ENCODE measurements around the gene LRRC75B. TPM values are rescaled to one million over a fixed set of nuclear protein-coding genes. Genes with fewer than 3 reads are reported as not detected.

Gene LRRC75B
- total and polyA plus RNA-seq, 2 of the 13 experiments (the other 11 are each of a cell fraction or from before 2014, with no cell fraction given), result 11.8 to 34.8 TPM

DNA sequence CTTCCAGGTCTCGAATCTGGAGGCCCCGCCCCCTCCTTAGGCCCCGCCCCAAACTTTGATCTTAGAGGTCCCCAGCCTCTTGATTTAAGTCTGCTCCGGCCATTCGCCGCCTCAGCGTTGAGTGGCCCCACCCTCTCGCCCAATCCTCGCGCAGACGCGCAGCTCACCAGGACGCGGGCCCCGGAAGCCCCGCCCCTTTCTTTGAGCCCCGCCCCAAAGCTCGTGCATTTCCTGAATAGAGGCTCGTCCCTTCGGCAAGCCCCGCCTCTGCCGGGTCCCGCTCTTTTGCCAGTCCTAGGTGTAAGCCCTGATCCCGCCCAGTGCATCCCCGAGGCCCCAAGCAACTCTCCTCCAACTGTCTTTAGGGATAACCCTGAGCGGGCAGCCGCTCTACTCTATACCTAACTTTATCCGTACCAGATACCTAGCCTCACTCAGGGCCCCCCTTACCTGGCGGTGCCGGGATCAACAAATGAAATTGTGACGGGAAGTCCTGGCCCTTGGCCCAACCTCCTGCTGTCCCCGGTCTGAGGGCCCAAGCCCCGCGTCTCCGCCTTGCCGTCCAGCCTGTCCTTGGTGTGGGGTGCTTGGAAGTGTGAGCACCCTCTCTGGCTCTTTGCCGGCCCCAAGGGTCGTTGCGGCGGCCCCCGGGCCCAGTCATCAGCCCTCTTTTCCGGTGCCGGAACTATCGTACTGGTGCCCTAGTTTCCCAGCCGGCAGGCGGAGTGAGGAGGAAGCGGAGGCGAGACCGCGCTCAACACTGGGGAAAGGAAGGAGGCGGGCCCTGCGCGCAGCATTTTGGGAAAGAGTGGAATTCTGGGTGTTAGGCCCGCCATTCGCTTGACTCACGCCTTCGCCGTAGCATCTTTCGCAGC lies 37.5 kb downstream of the LRRC75B start, which contains the start of gene SNRPD3 (continued):
- TF ChIP-seq ZBED4 (CRISPR knock-in tag; IDR thresholded peaks at IDR 0.05; ENCODE audit: borderline replicate concordance), result peak; percentile 89
- peak; percentile 62; the same call in 1 of the 2 replicates for TF ChIP-seq GTF2F1 (IDR thresholded peaks at IDR 0.05; ENCODE audit: low read length)
- TF ChIP-seq NFIC (IDR thresholded peaks at IDR 0.05; ENCODE audit: low read length), result no peak
- TF ChIP-seq CAMTA2 (CRISPR knock-in tag; IDR thresholded peaks at IDR 0.05; ENCODE audit: borderline replicate concordance), result peak; percentile 62; the same call in 1 of the 2 replicates
- TF ChIP-seq ZNF660 (CRISPR knock-in tag; IDR thresholded peaks at IDR 0.05; ENCODE audit: borderline replicate concordance, low read depth), result 0 out of 2 replicates have a peak, but pooled peaks have one; percentile 61
- no peak for TF ChIP-seq HDAC6 (IDR thresholded peaks at IDR 0.05; ENCODE audit: low read depth, low read length)
- TF ChIP-seq, protein P1, sequence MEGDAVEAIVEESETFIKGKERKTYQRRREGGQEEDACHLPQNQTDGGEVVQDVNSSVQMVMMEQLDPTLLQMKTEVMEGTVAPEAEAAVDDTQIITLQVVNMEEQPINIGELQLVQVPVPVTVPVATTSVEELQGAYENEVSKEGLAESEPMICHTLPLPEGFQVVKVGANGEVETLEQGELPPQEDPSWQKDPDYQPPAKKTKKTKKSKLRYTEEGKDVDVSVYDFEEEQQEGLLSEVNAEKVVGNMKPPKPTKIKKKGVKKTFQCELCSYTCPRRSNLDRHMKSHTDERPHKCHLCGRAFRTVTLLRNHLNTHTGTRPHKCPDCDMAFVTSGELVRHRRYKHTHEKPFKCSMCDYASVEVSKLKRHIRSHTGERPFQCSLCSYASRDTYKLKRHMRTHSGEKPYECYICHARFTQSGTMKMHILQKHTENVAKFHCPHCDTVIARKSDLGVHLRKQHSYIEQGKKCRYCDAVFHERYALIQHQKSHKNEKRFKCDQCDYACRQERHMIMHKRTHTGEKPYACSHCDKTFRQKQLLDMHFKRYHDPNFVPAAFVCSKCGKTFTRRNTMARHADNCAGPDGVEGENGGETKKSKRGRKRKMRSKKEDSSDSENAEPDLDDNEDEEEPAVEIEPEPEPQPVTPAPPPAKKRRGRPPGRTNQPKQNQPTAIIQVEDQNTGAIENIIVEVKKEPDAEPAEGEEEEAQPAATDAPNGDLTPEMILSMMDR (CRISPR knock-in tag; IDR thresholded peaks at IDR 0.05), result peak; percentile 29
- no peak for TF ChIP-seq TRIM24 (CRISPR knock-in tag; IDR thresholded peaks at IDR 0.05)
- no peak for TF ChIP-seq ZNF678 (CRISPR knock-in tag; IDR thresholded peaks at IDR 0.05)
- no peak; the same call in 1 of the 2 replicates for TF ChIP-seq ZBTB3 (CRISPR knock-in tag; IDR thresholded peaks at IDR 0.05; ENCODE audit: borderline replicate concordance, low read depth)
- no peak for TF ChIP-seq NFE2 (CRISPR knock-in tag; IDR thresholded peaks at IDR 0.05)
- TF ChIP-seq ZNF225 (CRISPR knock-in tag; IDR thresholded peaks at IDR 0.05), result no peak; the same call in none of the 2 replicates
- peak; percentile 77; the same call in 1 of the 2 replicates for TF ChIP-seq ZNF572 (CRISPR knock-in tag; IDR thresholded peaks at IDR 0.05)
- TF ChIP-seq, protein P2, sequence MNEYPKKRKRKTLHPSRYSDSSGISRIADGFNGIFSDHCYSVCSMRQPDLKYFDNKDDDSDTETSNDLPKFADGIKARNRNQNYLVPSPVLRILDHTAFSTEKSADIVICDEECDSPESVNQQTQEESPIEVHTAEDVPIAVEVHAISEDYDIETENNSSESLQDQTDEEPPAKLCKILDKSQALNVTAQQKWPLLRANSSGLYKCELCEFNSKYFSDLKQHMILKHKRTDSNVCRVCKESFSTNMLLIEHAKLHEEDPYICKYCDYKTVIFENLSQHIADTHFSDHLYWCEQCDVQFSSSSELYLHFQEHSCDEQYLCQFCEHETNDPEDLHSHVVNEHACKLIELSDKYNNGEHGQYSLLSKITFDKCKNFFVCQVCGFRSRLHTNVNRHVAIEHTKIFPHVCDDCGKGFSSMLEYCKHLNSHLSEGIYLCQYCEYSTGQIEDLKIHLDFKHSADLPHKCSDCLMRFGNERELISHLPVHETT (CRISPR knock-in tag; conservative IDR thresholded peaks at IDR 0.05), result peak; percentile 96
- TF ChIP-seq ONECUT2 (CRISPR knock-in tag; IDR thresholded peaks at IDR 0.05), result no peak
- peak; percentile 63 for TF ChIP-seq ZKSCAN8 (CRISPR knock-in tag; IDR thresholded peaks at IDR 0.05; ENCODE audit: borderline replicate concordance)
- TF ChIP-seq ZNF710 (CRISPR knock-in tag; IDR thresholded peaks at IDR 0.05; ENCODE audit: borderline replicate concordance), result 0 out of 2 replicates have a peak, but pooled peaks have one; percentile 18
- peak; percentile 90 for TF ChIP-seq DMAP1 (CRISPR knock-in tag; IDR thresholded peaks at IDR 0.05)
- TF ChIP-seq RBM39 (IDR thresholded peaks at IDR 0.05; ENCODE audit: low read depth, low read length, poor library complexity, severe bottlenecking), result no peak
- TF ChIP-seq TAF15 (IDR thresholded peaks at IDR 0.05; ENCODE audit: low read depth, low read length, poor library complexity, severe bottlenecking), result peak; percentile 92

All from HepG2 (cell line).